Neural cell (in vitro differentiated cells): ENCODE measurements around the gene PITHD1. TPM values are rescaled to one million over a fixed set of nuclear protein-coding genes. Genes with fewer than 3 reads are reported as not detected.
"Not testable (repeated sequence)": the region's sequence is repeated elsewhere in the genome, so short reads cannot be mapped to it uniquely, and the experiment has no call there.

Experiments
- H2AFZ ChIP-seq: fragments of 200-600, 300-800 bp; sonication (generic), shearing (Covaris generic); 2 replicates; pipeline ENCODE4 v1.6.0; 2014; ENCODE audit warnings: low read depth, mild to moderate bottlenecking, antibody characterized with exemption, low read length, moderate library complexity
- H3F3A ChIP-seq: fragments of 200-600 bp; shearing (Covaris generic); 2 replicates; pipeline ENCODE4 v1.6.1; 2016; ENCODE audit warnings: mild to moderate bottlenecking, moderate library complexity, mixed read lengths, antibody characterized with exemption, low read length; ENCODE audit not compliant: insufficient read depth, poor library complexity, severe bottlenecking
- H3K27ac ChIP-seq: fragments of 200-600, 300-800 bp; sonication (generic), shearing (Covaris generic); 2 replicates; pipeline ENCODE4 v1.5.1; 2014; ENCODE audit warnings: mild to moderate bottlenecking, low read length, moderate library complexity
- H3K27me3 ChIP-seq: fragments of 300-800, 200-600 bp; sonication (generic), shearing (Covaris generic); 2 replicates; pipeline ENCODE4 v1.6.0; 2014; ENCODE audit warnings: mild to moderate bottlenecking, low read depth, low read length, moderate library complexity; ENCODE audit not compliant: insufficient read depth
- H3K36me3 ChIP-seq: fragments of 300-800, 200-600 bp; sonication (generic), shearing (Covaris generic); 2 replicates; pipeline ENCODE4 v1.5.1; 2014; ENCODE audit warnings: mild to moderate bottlenecking, antibody characterized with exemption, low read length, moderate library complexity; ENCODE audit not compliant: insufficient read depth
- H3K4me2 ChIP-seq: fragments of 300-800, 200-600 bp; sonication (generic), shearing (Covaris generic); 2 replicates; pipeline ENCODE4 v1.6.0; 2014; ENCODE audit warnings: mild to moderate bottlenecking, low read length
- H3K4me3 ChIP-seq: fragments of 300-800, 200-600 bp; sonication (generic), shearing (Covaris generic); 2 replicates; pipeline ENCODE4 v1.5.1; 2014; ENCODE audit warnings: mild to moderate bottlenecking, low read length, moderate library complexity
- H3K79me2 ChIP-seq: fragments of 200-600 bp; shearing (Covaris generic); replicated peaks from 2 replicates; pipeline ENCODE4 v1.6.0; 2014; ENCODE audit warnings: mild to moderate bottlenecking, low read length, moderate library complexity; ENCODE audit not compliant: insufficient read depth
- H3K9ac ChIP-seq: fragments of 300-800, 200-600 bp; sonication (generic), shearing (Covaris generic); 2 replicates; pipeline ENCODE4 v1.6.1; 2016; ENCODE audit warnings: mild to moderate bottlenecking, low read length, mixed read lengths
- H3K9me2 ChIP-seq: fragments of 200-600 bp; shearing (Covaris generic); 2 replicates; pipeline ENCODE4 v1.6.1; 2016; ENCODE audit warnings: mild to moderate bottlenecking, low read length, mixed read lengths; ENCODE audit not compliant: insufficient read depth
- H3K9me3 ChIP-seq: fragments of 200-600, 300-800 bp; sonication (generic), shearing (Covaris generic); 2 replicates; pipeline ENCODE4 v1.6.1; 2016; ENCODE audit warnings: mild to moderate bottlenecking, mixed run types, low read length, moderate library complexity, mixed read lengths
- H4K20me1 ChIP-seq: fragments of 200-600 bp; shearing (Covaris generic); 2 replicates; pipeline ENCODE4 v1.6.1; 2016; ENCODE audit warnings: mild to moderate bottlenecking, mixed run types; ENCODE audit not compliant: insufficient read depth
- EP300 ChIP-seq: fragments of 450-650 bp; conservative IDR thresholded peaks from 2 replicates; pipeline ENCODE4 v1.6.1; 2014; ENCODE audit warnings: antibody characterized with exemption, mild to moderate bottlenecking, moderate library complexity; ENCODE audit not compliant: poor library complexity, severe bottlenecking
- MXI1 ChIP-seq: fragments of 450-650 bp; conservative IDR thresholded peaks from 2 replicates; pipeline ENCODE4 v1.6.1; 2014; ENCODE audit warnings: antibody characterized with exemption, mild to moderate bottlenecking; ENCODE audit not compliant: poor library complexity, severe bottlenecking
- POLR2AphosphoS5 ChIP-seq: IDR thresholded peaks from 2 replicates; pipeline ENCODE4 v1.6.1; 2012
- RAD21 ChIP-seq: fragments of 450-650 bp; conservative IDR thresholded peaks from 2 replicates; pipeline ENCODE4 v1.6.1; 2014; ENCODE audit warnings: antibody characterized with exemption, mild to moderate bottlenecking, moderate library complexity
- REST ChIP-seq: IDR thresholded peaks from 2 replicates; pipeline ENCODE4 v1.6.1; 2012; ENCODE audit warnings: borderline replicate concordance
- SMC3 ChIP-seq: fragments of 450-650 bp; conservative IDR thresholded peaks from 2 replicates; pipeline ENCODE4 v1.6.1; 2014; ENCODE audit warnings: antibody characterized with exemption, mild to moderate bottlenecking, moderate library complexity; ENCODE audit not compliant: poor library complexity
- TAF1 ChIP-seq: IDR thresholded peaks from 2 replicates; pipeline ENCODE4 v1.6.1; 2012; ENCODE audit warnings: low read depth
- polyA plus RNA-seq: library from polyadenylated mRNA; depleted of rRNA; stranded (reverse); fragments of >200 nt; gene quantifications from 2 replicates; pipeline ENCODE4 v1.2.3, GENCODE V29; 2014

The PITHD1 gene
- polyA plus RNA-seq, 1 donor from 2014 or later: 267 TPM

DNA sequence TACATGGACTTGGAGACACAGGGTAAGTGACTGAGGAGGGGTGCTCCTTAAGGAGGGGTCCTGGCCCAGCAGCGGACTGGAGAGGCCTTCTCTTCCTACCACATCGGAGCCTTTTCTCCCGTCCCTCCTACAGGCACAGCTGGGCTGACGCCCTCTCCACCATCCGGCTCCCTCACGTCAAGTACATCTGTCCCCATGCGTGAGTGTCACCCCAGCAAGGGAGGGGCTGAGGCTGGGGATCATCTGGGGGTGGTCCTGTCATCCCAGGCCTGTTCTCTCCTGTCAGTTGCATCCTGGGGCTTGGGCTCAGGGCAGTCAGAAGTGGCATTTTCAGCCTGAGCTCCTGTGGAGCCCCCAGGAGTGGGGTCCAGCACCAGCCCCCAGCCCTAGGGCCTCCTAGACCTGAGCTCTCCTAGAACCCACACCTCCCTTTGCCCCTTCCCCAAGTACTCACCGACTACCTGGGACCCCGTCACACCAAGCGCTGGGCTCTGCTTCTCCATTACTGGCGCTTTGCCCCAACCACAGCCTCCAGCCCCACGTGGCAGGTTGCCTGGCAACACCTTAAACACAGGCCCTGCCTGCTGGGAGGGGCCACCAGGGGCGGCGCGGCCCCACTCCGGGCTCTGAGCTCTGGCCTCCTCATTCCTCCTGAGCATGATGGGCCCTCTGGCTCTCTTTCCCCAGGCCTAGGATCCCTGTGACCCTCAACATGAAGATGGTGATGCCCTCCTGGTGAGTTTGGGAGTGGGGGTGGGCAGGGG lies 15.0 kb downstream of the PITHD1 start:
- Histone ChIP-seq H3F3A (no peaks in the 10 kb centered on the region), H3K27ac (no peak overlapping the region), H3K9ac (no peak overlapping the region), H2AFZ (no peak overlapping the region), H3K36me3 (peaks cover 4% of the 10 kb centered on the region), H3K4me3 (peak overlapping the region; percentile 77), H3K27me3 (no peaks in the 10 kb centered on the region), H3K4me2 (no peak overlapping the region), H4K20me1 (no peaks in the 10 kb centered on the region), H3K9me2 (no peaks in the 10 kb centered on the region), H3K9me3 (no peaks in the 10 kb centered on the region), H3K79me2 (peaks cover 18% of the 10 kb centered on the region)
- TF ChIP-seq SMC3: no peak
- no peak for TF ChIP-seq EP300
- no peak for TF ChIP-seq POLR2AphosphoS5
- TF ChIP-seq RAD21: no peak
- no peak for TF ChIP-seq TAF1
- TF ChIP-seq MXI1: no peak
- no peak for TF ChIP-seq REST

DNA sequence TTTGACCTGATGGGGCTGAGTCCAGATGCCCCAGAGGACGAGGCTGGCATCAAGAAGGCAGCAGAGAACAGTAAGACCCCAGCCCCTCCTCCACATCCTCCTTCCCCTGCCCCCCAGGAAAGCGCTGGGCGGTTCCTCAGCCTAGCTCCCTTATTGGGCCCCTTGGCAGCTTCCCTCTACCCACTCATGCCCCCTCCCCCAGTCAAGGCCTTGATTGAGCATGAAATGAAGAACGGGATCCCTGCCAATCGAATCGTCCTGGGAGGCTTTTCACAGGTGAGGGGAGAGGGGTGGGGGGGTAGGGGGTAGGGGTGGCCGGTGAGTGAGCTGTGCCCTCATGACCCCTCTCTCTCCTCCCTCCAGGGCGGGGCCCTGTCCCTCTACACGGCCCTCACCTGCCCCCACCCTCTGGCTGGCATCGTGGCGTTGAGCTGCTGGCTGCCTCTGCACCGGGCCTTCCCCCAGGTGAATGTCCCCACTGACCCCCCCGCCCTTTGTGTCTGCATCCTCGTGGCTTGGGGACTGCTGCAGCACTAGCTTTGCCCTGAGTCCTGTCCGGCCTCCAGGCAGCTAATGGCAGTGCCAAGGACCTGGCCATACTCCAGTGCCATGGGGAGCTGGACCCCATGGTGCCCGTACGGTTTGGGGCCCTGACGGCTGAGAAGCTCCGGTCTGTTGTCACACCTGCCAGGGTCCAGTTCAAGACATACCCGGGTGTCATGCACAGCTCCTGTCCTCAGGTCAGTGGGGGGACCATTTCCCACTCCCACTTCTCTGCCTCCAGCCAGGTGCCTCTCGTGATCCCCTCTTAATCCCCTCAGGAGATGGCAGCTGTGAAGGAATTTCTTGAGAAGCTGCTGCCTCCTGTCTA lies 15.9 kb downstream of the PITHD1 start:
- Histone ChIP-seq H3K4me3 (no peak overlapping the region), H3K4me2 (no peak overlapping the region), H3K27me3 (no peaks in the 10 kb centered on the region), H2AFZ (no peak overlapping the region), H4K20me1 (no peaks in the 10 kb centered on the region), H3F3A (no peaks in the 10 kb centered on the region), H3K36me3 (peaks cover 4% of the 10 kb centered on the region), H3K9ac (no peak overlapping the region), H3K9me3 (no peaks in the 10 kb centered on the region), H3K9me2 (no peaks in the 10 kb centered on the region), H3K79me2 (peaks cover 18% of the 10 kb centered on the region), H3K27ac (no peak overlapping the region)
- TF ChIP-seq EP300 (no peak), RAD21 (no peak), REST (no peak), MXI1 (no peak)

DNA sequence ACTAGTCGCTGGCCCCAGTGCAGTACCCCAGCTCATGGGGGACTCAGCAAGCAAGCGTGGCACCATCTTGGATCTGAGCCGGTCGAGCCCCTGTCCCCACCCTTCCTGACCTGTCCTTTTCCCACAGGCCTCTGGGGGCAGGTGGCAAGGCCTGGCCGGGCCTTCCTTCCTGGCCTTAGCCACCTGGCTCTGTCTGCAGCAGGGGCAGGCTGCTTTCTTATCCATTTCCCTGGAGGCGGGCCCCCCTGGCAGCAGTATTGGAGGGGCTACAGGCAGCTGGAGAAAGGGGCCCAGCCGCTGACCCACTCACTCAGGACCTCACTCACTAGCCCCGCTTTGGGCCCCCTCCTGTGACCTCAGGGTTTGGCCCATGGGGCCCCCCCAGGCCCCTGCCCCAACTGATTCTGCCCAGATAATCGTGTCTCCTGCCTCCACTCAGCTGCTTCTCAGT lies 16.5 kb downstream of the PITHD1 start:
- H3K4me3 ChIP-seq, H3K9me3 ChIP-seq, H3K36me3 ChIP-seq, H4K20me1 ChIP-seq, H3K27me3 ChIP-seq, H3K4me2 ChIP-seq, H3K9ac ChIP-seq, H2AFZ ChIP-seq, H3K9me2 ChIP-seq, H3K27ac ChIP-seq, H3F3A ChIP-seq: not testable (repeated sequence)
- peaks cover 18% of the 10 kb centered on the region for H3K79me2 ChIP-seq
